SK-MEL-5 (cell line): Measurements from ENCODE around the gene HTR6. TPM values are rescaled to one million over a fixed set of nuclear protein-coding genes. Genes with fewer than 3 reads are reported as not detected.
"Not testable (repeated sequence)": the region's sequence is repeated elsewhere in the genome, so short reads cannot be mapped to it uniquely, and the experiment has no call there.

Experiments
- DNase-seq: peaks from one replicate; pipeline ENCODE4 v3.0.0-alpha.2; 2016; ENCODE audit warnings: low read depth, low spot score
- in situ Hi-C: cut with HindIII; loops from 2 replicates; pipeline ENCODE4 v1.10.0; 2016; ENCODE audit warnings: low sequenced_read_pairs, high pct_unique_total_duplicates, low pct_unique_long_range_greater_than_20kb
- polyA plus RNA-seq, 2 experiments: library from polyadenylated mRNA; depleted of rRNA; stranded (reverse); fragments of >200 nt; gene quantifications; 2 replicates each; pipeline ENCODE4 v1.2.3, GENCODE V29; 2015
- total RNA-seq: library from RNA; depleted of rRNA; stranded (reverse); fragments of >200 nt; shearing (Covaris generic); gene quantifications from 2 replicates; pipeline ENCODE4 v1.2.3, GENCODE V29; 2014; rRNA removed

Gene HTR6
- total RNA-seq = 0.16 and 0.29 TPM in 2 replicates
- polyA plus RNA-seq (2015; cell fraction: cytosol; rRNA removed) = 1.9 and 3.0 TPM in 2 replicates
- 0.20 and 0.51 TPM in 2 replicates for polyA plus RNA-seq (2015; cell fraction: nucleus; rRNA removed)

- in situ Hi-C loops = no loop called here
Measured at GRCh38 chr1:19664453-19665185, at the start of gene HTR6. Gene HTR6 (plus strand): TSS chr1:19664875. CDS start chr1:19665754, 879 bp downstream.

GRCh38 chr1:19615438-19615837 is 49.2 kb upstream of the HTR6 start:
- DNase-seq = no peak
- in situ Hi-C loops = no loop called here

More at GRCh38 chr1:19664453-19665185, at the start of gene HTR6:
- DNase-seq = no peak

- DNase-seq = no peak
- in situ Hi-C loops = no loop called here
Measured at GRCh38 chr1:19616489-19616888, 48.2 kb upstream of the HTR6 start.

- DNase-seq = no peak
- in situ Hi-C loops = no loop called here
Measured at GRCh38 chr1:19617376-19617775, 47.3 kb upstream of the HTR6 start.

GRCh38 chr1:19618428-19618827 is 46.2 kb upstream of the HTR6 start:
- no peak for DNase-seq
- in situ Hi-C loops = no loop called here

- in situ Hi-C loops = no loop called here
- no peak for DNase-seq
Measured at GRCh38 chr1:19619697-19620384, 44.8 kb upstream of the HTR6 start.

- in situ Hi-C loops = no loop called here
- no peak for DNase-seq
Measured at GRCh38 chr1:19620786-19621185, 43.9 kb upstream of the HTR6 start.

GRCh38 chr1:19621274-19621950 is 43.3 kb upstream of the HTR6 start:
- no peak for DNase-seq
- in situ Hi-C loops = no loop called here

GRCh38 chr1:19622204-19622603 is 42.5 kb upstream of the HTR6 start:
- in situ Hi-C loops = no loop called here
- no peak for DNase-seq

GRCh38 chr1:19623523-19623922 is 41.2 kb upstream of the HTR6 start:
- in situ Hi-C loops = no loop called here
- no peak for DNase-seq

GRCh38 chr1:19625291-19625937 is 39.3 kb upstream of the HTR6 start:
- in situ Hi-C loops = no loop called here
- DNase-seq = no peak

- in situ Hi-C loops = no loop called here
- no peak for DNase-seq
Measured at GRCh38 chr1:19628879-19629278, 35.8 kb upstream of the HTR6 start.

GRCh38 chr1:19629357-19629756 is 35.3 kb upstream of the HTR6 start:
- in situ Hi-C loops = no loop called here
- no peak for DNase-seq

GRCh38 chr1:19630192-19630591 is 34.5 kb upstream of the HTR6 start:
- in situ Hi-C loops, DNase-seq: not testable (repeated sequence)

- DNase-seq = no peak
- in situ Hi-C loops = no loop called here
Measured at GRCh38 chr1:19630720-19631395, 33.8 kb upstream of the HTR6 start.

- in situ Hi-C loops = no loop called here
- no peak for DNase-seq
Measured at GRCh38 chr1:19632211-19632610, 32.5 kb upstream of the HTR6 start.

- DNase-seq = peak; percentile 96
- in situ Hi-C loops = no loop called here
Measured at GRCh38 chr1:19633106-19633505, 31.6 kb upstream of the HTR6 start.
